CD8-positive, alpha-beta memory T cell (primary cell): ENCODE data around the gene TOP3B. TPM values are rescaled to one million over a fixed set of nuclear protein-coding genes. Genes with fewer than 3 reads are reported as not detected.

Experiments used
- CTCF ChIA-PET: fragments of 350-600 bp; sonication (Branson Sonifier 250); formaldehyde crosslinking; loops from one replicate; lab custom pipeline; 2021; ENCODE audit warnings: antibody characterized with exemption; lab: Charles Lee
- POLR2A ChIA-PET: fragments of 350-600 bp; sonication (Branson Sonifier 250); formaldehyde crosslinking; loops from one replicate; lab custom pipeline; 2021; ENCODE audit warnings: antibody characterized with exemption; lab: Charles Lee
- DNase-seq, 5 donors: peaks; one replicate each; pipeline versions ENCODE4 v3.0.0 to v3.0.0-alpha.2; 2020 to 2022; ENCODE audit warnings: mixed read lengths in 1 of 5
- H3K27ac ChIP-seq: one replicate; pipeline ENCODE4 v1.7.0; 2013; ENCODE audit warnings: low read depth, mild to moderate bottlenecking, low read length, moderate library complexity
- H3K27me3 ChIP-seq: 2 replicates; pipeline ENCODE4 v1.7.0; 2013; ENCODE audit warnings: low read length, mild to moderate bottlenecking; ENCODE audit not compliant: insufficient read depth, poor library complexity, severe bottlenecking
- H3K36me3 ChIP-seq: 2 replicates; pipeline ENCODE4 v1.7.0; 2013; ENCODE audit warnings: mild to moderate bottlenecking, low read length, moderate library complexity; ENCODE audit not compliant: insufficient read depth
- H3K4me1 ChIP-seq: 2 replicates; pipeline ENCODE4 v1.7.0; 2013; ENCODE audit warnings: mild to moderate bottlenecking, low read length, moderate library complexity; ENCODE audit not compliant: insufficient read depth
- H3K4me3 ChIP-seq: 2 replicates; pipeline ENCODE4 v1.7.0; 2013; ENCODE audit warnings: mild to moderate bottlenecking, low read length
- H3K9me3 ChIP-seq: 2 replicates; pipeline ENCODE4 v1.7.0; 2013; ENCODE audit warnings: mild to moderate bottlenecking, low read length
- H3K27ac Mint-ChIP-seq, 8 donors: one replicate each; pipeline ENCODE4 v1.8.0; 2020 to 2021; ENCODE audit warnings: mixed read lengths in 8 of 8, mild to moderate bottlenecking in 6 of 8, inconsistent platforms in 3 of 8, moderate library complexity in 3 of 8
- H3K27me3 Mint-ChIP-seq, 2 donors: one replicate each; pipeline ENCODE4 v1.8.0; 2020 to 2021; ENCODE audit warnings: mixed read lengths in 2 of 2, mild to moderate bottlenecking in 1 of 2, moderate library complexity in 1 of 2
- H3K36me3 Mint-ChIP-seq, 3 donors: one replicate each; pipeline ENCODE4 v1.8.0; 2020 to 2021; ENCODE audit warnings: mixed read lengths in 3 of 3, inconsistent platforms in 1 of 3, mild to moderate bottlenecking in 1 of 3
- H3K4me1 Mint-ChIP-seq, 3 donors: one replicate each; pipeline ENCODE4 v1.8.0; 2020 to 2021; ENCODE audit warnings: mixed read lengths in 3 of 3, inconsistent platforms in 1 of 3, mild to moderate bottlenecking in 1 of 3
- H3K4me3 Mint-ChIP-seq, 7 donors: one replicate each; pipeline ENCODE4 v1.8.0; 2020 to 2021; ENCODE audit warnings: mixed read lengths in 7 of 7, mild to moderate bottlenecking in 6 of 7, moderate library complexity in 4 of 7, inconsistent platforms in 2 of 7
- H3K9me3 Mint-ChIP-seq, 5 donors: one replicate each; pipeline ENCODE4 v1.8.0; 2020 to 2022; ENCODE audit warnings: mixed read lengths in 5 of 5, mild to moderate bottlenecking in 3 of 5, moderate library complexity in 2 of 5, inconsistent platforms in 1 of 5
- polyA plus RNA-seq: library from polyadenylated mRNA; unstranded; fragments of 300-500 nt; fragmentation: Illumina TruSeq; gene quantifications from one replicate; pipeline ENCODE4 v1.2.3, GENCODE V29; 2021
- total RNA-seq, 2 experiments: library from RNA; stranded (reverse); gene quantifications; one replicate each; pipeline ENCODE4 v1.2.3, GENCODE V29; 2021

TOP3B gene
- total and polyA plus RNA-seq, 3 experiments from 2014 or later, result 17.3 to 36.9 (median 30.1) TPM

DNA sequence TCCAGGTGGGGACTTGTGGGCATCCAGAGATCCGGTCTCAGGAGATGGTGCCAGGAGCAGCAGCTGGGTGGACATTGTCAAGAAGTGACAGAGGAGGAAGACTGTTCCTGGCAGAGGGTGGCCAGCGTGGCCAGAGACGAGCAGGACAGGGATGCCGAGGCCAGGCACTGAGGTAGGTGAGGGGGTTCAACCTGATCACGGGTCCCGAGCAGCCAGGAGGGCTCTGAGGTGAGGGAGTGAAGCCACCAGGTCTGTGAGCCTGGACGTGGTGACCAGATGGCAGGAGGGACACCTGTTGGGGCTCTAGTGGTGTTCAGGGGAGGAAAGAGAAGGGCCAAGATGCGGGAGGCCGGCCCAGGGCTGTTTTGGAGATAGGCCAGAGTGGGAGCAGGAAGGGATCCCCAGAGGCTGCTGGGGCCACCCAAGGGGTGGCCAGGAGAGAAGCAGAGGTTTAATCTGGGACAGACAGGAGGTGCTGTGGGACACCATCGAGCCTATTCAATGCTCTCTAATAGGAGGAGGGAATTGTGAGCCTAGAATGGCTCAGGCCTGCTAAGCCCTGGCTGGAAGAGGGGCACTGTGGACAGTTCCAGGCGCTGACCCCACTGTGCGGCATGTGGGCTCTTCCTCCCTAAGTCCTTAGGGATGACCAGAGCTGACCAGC, 36.2 kb downstream of the TOP3B start:
- ChIA-PET POLR2A (no interaction called here), CTCF (interaction anchor here (1.0 to 1.2 kb wide), 2 partner anchors 8 to 23 kb away, joined by 3 read pairs; no protein-coding TSS in a partner anchor)
- no peaks in the 10 kb centered on the region for H3K27me3 ChIP-seq
- H3K27ac ChIP-seq, result no peak overlapping the region
- Mint-ChIP-seq H3K4me1 (peaks cover 11 to 25% (median 13%) of the 10 kb centered on the region in 3 donors), H3K27ac (peak overlapping the region in 3 of 8 donors; percentile 42 to 75 (median 70)), H3K36me3 (peaks cover 0 to 22% (median 8%) of the 10 kb centered on the region in 3 donors), H3K9me3 (no peaks in the 10 kb centered on the region), H3K4me3 (peak overlapping the region in 1 of 7 donors; percentile 65), H3K27me3 (peaks cover 0 to 3% of the 10 kb centered on the region in 2 donors)
- H3K36me3 ChIP-seq, result peaks cover 16% of the 10 kb centered on the region
- peaks cover 6% of the 10 kb centered on the region for H3K4me1 ChIP-seq
- no peak overlapping the region for H3K4me3 ChIP-seq
- DNase-seq, result no peak
- no peaks in the 10 kb centered on the region for H3K9me3 ChIP-seq

DNA sequence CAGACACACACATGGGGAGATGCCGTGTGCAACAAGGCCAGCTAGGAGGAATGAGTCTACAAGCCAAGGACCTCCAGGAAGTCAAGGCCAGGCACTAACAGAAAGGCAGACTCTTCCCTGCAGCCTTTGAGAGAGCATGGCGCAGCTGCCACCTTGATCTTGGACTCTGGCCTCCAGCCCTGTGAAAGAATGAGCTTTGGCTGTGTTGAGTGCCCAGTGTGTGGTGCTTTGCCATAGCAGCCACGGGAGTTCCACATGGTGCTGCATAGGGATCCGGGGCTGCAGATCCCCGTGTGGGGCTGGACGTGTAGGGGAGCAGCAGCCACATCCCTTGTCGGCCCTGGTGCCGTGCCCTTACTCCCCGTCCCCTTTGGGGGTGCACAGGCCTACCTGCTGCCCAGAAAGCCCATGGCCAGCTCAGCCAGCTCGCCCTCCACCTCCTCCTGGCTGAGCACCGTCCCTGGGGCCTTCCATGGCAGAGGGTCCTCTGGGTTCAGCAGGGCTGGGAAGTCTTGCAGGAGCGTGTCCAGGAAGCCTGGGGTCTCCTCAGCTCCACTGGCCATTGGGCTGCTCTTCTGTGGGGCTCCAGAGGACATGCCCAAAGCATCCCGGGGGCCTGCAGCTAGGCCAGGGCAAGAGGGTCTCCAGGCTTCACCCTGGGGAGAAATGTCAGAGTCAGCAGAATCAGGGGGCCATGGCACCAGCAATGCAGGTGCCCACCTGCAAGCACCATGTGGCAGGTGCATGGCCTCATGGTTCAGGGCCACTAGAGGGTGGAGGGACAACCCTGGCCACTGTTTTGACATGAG, 36.9 kb downstream of the TOP3B start:
- DNase-seq, result no peak
- Mint-ChIP-seq H3K4me1 (peaks cover 9 to 23% (median 12%) of the 10 kb centered on the region in 3 donors), H3K27me3 (peaks cover 0 to 5% of the 10 kb centered on the region in 2 donors), H3K4me3 (peak overlapping the region in 1 of 7 donors; percentile 65), H3K9me3 (no peaks in the 10 kb centered on the region), H3K36me3 (peaks cover 0 to 22% (median 8%) of the 10 kb centered on the region in 3 donors), H3K27ac (peak overlapping the region in 3 of 8 donors; percentile 33 to 70 (median 42))
- Histone ChIP-seq H3K9me3 (no peaks in the 10 kb centered on the region), H3K4me1 (peaks cover 6% of the 10 kb centered on the region), H3K4me3 (no peak overlapping the region), H3K27ac (no peak overlapping the region), H3K36me3 (peaks cover 16% of the 10 kb centered on the region), H3K27me3 (no peaks in the 10 kb centered on the region)
- POLR2A ChIA-PET, result interaction anchor here (0.5 kb wide), 1 partner anchor 19 kb away, joined by 4 read pairs; no protein-coding TSS in a partner anchor
- CTCF ChIA-PET, result no interaction called here

DNA sequence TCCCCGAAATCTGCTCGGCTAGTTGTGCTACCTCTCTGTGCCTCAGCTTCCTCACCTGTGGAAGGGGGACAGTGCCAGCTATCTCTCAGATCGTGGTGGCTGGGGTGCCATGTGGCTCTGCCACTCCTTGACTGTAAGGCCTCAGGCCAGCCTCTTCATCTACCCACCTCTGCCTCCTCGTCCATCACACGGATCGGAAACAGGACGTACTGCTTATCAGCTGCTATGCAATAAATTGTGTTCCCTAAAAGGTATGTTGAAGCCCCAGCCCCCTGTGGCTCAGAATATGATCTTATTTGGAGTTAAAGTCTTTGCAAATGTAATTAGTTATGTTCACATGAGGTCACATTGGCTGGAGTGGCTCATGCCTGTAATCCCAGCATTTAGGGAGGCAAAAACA, 37.7 kb downstream of the TOP3B start:
- Histone ChIP-seq H3K36me3 (peaks cover 16% of the 10 kb centered on the region), H3K4me3 (no peak overlapping the region), H3K27ac (no peak overlapping the region), H3K27me3 (no peaks in the 10 kb centered on the region), H3K4me1 (peaks cover 6% of the 10 kb centered on the region), H3K9me3 (no peaks in the 10 kb centered on the region)
- DNase-seq, result no peak
- peaks cover 9 to 23% (median 12%) of the 10 kb centered on the region in 3 donors for H3K4me1 Mint-ChIP-seq
- POLR2A ChIA-PET, result no interaction called here
- H3K9me3 Mint-ChIP-seq, result no peaks in the 10 kb centered on the region
- H3K36me3 Mint-ChIP-seq, result peaks cover 0 to 22% (median 8%) of the 10 kb centered on the region in 3 donors
- peak overlapping the region in 2 of 8 donors; percentile 33 to 58 for H3K27ac Mint-ChIP-seq
- peaks cover 0 to 5% of the 10 kb centered on the region in 2 donors for H3K27me3 Mint-ChIP-seq
- CTCF ChIA-PET, result no interaction called here
- peak overlapping the region in 1 of 7 donors; percentile 30 for H3K4me3 Mint-ChIP-seq

DNA sequence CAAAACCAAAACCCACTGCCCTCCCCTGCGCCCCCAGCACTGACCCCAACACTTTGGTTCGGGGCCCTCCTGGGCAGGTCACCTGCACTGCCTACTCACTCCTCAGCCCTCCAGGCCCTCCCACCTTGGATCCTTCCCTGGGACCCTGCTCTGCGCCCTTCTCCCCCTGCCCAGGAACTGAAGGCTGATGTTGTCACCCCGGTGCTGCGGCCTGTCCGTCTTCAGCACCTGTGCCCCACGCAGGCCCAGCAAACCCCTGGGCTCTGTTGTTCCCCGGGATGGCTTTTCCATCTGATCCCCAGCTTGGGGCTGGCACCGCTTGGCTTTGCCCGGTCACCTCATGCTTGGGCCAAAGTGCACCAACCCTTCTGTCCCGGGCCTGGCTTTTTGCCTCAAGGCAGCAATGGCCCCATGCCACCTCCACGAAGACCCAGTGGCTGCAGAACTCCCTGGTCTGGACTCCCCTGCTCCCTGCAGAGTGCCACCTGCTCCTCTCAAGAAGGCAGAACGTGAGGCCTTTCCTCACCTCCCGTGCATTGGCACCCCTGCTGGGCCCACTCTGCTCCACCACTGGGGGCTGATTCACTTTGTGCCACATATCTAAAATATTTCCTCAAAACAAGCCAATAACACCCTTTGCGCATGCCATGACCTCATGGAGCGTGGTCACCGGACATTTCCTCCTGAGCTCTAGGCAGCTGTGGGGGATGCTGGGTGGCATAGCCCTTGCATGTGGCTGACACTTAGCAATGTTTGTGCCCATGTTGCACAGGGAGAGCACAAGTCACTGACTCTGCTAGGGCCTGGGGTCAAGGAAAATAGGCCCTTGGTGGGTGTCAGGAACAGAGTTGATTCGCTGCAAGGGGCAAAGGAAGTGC, 38.8 kb downstream of the TOP3B start:
- Histone ChIP-seq H3K9me3 (no peaks in the 10 kb centered on the region), H3K27me3 (no peaks in the 10 kb centered on the region), H3K4me1 (peaks cover 6% of the 10 kb centered on the region), H3K36me3 (peaks cover 16% of the 10 kb centered on the region), H3K4me3 (no peak overlapping the region), H3K27ac (no peak overlapping the region)
- H3K36me3 Mint-ChIP-seq, result peaks cover 0 to 22% (median 8%) of the 10 kb centered on the region in 3 donors
- DNase-seq, result no peak
- peak overlapping the region in 1 of 8 donors; percentile 89 for H3K27ac Mint-ChIP-seq
- peaks cover 0 to 5% of the 10 kb centered on the region in 2 donors for H3K27me3 Mint-ChIP-seq
- ChIA-PET POLR2A (no interaction called here), CTCF (no interaction called here)
- no peak overlapping the region for H3K4me3 Mint-ChIP-seq
- no peaks in the 10 kb centered on the region for H3K9me3 Mint-ChIP-seq
- H3K4me1 Mint-ChIP-seq, result peaks cover 12 to 27% (median 15%) of the 10 kb centered on the region in 3 donors

DNA sequence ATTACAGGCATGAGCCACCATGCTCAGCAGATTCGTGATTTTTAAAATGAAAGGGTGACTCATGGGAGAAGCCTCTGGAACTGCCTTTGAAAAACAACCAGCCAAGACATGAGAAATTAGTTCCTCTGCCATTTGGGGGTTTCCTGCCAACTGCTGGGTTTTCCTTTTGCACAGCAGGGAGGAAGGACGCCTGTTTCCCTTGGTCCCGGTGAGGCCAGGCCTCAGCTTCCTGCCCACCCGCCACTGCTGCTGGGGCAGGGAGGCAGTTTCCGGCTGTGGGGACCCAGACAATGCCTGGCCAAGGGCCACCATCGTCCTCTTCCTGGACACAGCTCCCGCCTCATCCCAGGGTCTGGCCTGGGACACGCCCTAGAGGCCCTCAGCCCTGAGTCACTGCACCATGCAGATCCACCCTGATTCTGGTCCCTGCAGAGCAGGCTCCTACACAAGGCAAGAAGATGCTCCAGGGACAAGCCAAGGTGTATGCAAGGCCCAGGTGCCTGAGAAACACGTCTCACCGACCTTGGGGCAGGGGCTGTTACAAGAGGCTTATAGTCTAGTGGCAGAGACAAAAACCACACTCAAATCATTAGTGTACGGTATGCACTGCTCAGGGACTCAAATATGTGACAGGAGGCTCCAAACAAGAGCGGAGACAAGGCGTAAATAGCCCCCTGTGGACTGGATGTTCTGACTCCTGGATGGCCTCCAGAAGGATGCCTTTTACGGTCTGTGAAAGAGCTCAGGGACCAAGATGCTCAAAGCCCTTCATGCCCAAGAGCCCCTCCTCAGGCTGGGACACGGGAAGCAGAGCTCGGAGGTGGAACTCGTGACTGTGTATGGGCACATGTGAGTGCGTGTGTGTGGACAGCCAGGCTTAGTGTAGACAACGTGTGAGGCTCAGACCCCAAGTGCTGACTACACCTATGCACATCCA, 39.9 kb downstream of the TOP3B start:
- ChIA-PET POLR2A (no interaction called here), CTCF (interaction anchor here (8.9 kb wide), 1 partner anchor 9 kb away, joined by 100 read pairs; the partner anchor contains the start of gene PPM1F)
- no peaks in the 10 kb centered on the region for H3K27me3 ChIP-seq
- H3K4me1 Mint-ChIP-seq, result peaks cover 18 to 37% (median 23%) of the 10 kb centered on the region in 3 donors
- no peak overlapping the region for H3K27ac ChIP-seq
- H3K4me1 ChIP-seq, result peaks cover 16% of the 10 kb centered on the region
- H3K4me3 Mint-ChIP-seq, result no peak overlapping the region
- H3K9me3 Mint-ChIP-seq, result no peaks in the 10 kb centered on the region
- peak overlapping the region in 5 of 8 donors; percentile 20 to 73 (median 61) for H3K27ac Mint-ChIP-seq
- H3K27me3 Mint-ChIP-seq, result peaks cover 0 to 5% of the 10 kb centered on the region in 2 donors
- no peak overlapping the region for H3K4me3 ChIP-seq
- DNase-seq, result no peak
- peaks cover 0 to 25% (median 8%) of the 10 kb centered on the region in 3 donors for H3K36me3 Mint-ChIP-seq
- peaks cover 16% of the 10 kb centered on the region for H3K36me3 ChIP-seq
- no peaks in the 10 kb centered on the region for H3K9me3 ChIP-seq

DNA sequence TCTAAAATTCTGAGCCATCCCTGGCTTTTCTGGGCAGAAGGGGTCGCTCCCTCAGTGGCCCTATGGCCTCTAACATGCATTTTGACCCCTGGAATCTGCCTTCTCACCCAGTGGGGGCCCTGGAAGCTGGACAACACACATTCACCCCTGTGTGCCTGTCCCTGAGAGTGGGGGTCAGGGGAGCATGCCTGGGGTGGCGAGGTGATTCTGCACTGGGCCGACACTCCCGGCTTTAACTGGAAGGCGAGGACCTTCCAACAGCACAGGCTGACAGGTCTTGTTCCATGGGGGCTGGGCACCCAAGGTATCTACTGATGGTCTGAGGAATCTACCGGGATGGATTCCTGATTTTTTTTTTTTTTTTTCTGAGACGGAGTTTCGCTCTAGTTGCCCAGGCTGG, 40.7 kb downstream of the TOP3B start:
- no peak overlapping the region for H3K27ac ChIP-seq
- ChIA-PET CTCF (interaction anchor here (8.9 kb wide), 1 partner anchor 9 kb away, joined by 100 read pairs; the partner anchor contains the start of gene PPM1F), POLR2A (no interaction called here)
- DNase-seq, result no peak
- H3K9me3 Mint-ChIP-seq, result no peaks in the 10 kb centered on the region
- H3K27ac Mint-ChIP-seq, result peak overlapping the region in 2 of 8 donors; percentile 61
- peaks cover 0 to 25% (median 8%) of the 10 kb centered on the region in 3 donors for H3K36me3 Mint-ChIP-seq
- no peaks in the 10 kb centered on the region for H3K27me3 ChIP-seq
- peaks cover 16% of the 10 kb centered on the region for H3K4me1 ChIP-seq
- peaks cover 21 to 42% (median 24%) of the 10 kb centered on the region in 3 donors for H3K4me1 Mint-ChIP-seq
- peak overlapping the region in 1 of 7 donors; percentile 20 for H3K4me3 Mint-ChIP-seq
- no peak overlapping the region for H3K4me3 ChIP-seq
- peaks cover 16% of the 10 kb centered on the region for H3K36me3 ChIP-seq
- no peaks in the 10 kb centered on the region for H3K9me3 ChIP-seq
- H3K27me3 Mint-ChIP-seq, result peaks cover 0 to 3% of the 10 kb centered on the region in 2 donors
